Neural crest cell (in vitro differentiated cells): ENCODE data around the gene PPP2R5E. TPM values are rescaled to one million over a fixed set of nuclear protein-coding genes. Genes with fewer than 3 reads are reported as not detected.
"Not testable (repeated sequence)": the region's sequence is repeated elsewhere in the genome, so short reads cannot be mapped to it uniquely, and the experiment has no call there.

Experiments
- DNase-seq: peaks from one replicate; pipeline ENCODE4 v3.0.0; 2021; ENCODE audit warnings: low read depth, mixed read lengths, low spot score
- H3K27ac Mint-ChIP-seq: one replicate; pipeline ENCODE4 v1.8.0; 2021; ENCODE audit warnings: mild to moderate bottlenecking, mixed read lengths; ENCODE audit not compliant: unreplicated experiment
- H3K27me3 Mint-ChIP-seq: 2 replicates; pipeline ENCODE4 v1.8.0; 2021; ENCODE audit warnings: low read depth, mild to moderate bottlenecking, mixed read lengths
- H3K36me3 Mint-ChIP-seq: 2 replicates; pipeline ENCODE4 v1.8.0; 2021; ENCODE audit warnings: low read depth, mild to moderate bottlenecking, mixed read lengths
- H3K4me1 Mint-ChIP-seq: 2 replicates; pipeline ENCODE4 v1.8.0; 2021; ENCODE audit warnings: mixed read lengths
- H3K4me3 Mint-ChIP-seq: one replicate; pipeline ENCODE4 v1.8.0; 2021; ENCODE audit warnings: mild to moderate bottlenecking, mixed read lengths
- H3K9me3 Mint-ChIP-seq: 2 replicates; pipeline ENCODE4 v1.8.0; 2021; ENCODE audit warnings: mixed read lengths
- long read RNA-seq: library from polyadenylated mRNA; unstranded; transcript quantifications from one replicate; pipeline ENCODE4 v2.0.0, GENCODE V29; 2020
- total RNA-seq: library from RNA; stranded (reverse); gene quantifications from 2 replicates; pipeline ENCODE4 v1.2.1, GENCODE V29; 2021
- TF ChIP-seq, protein P1 (sequence below): fragments of 200-600 bp; sonication (generic); conservative IDR thresholded peaks from 2 replicates; pipeline ENCODE4 v1.5.0; 2021; ENCODE audit warnings: antibody characterized with exemption, mild to moderate bottlenecking

PPP2R5E gene
- 67.3 and 70.3 TPM in 2 replicates for total RNA-seq
- long read RNA-seq, full-length matches to known transcripts = 5 of 18 reads
- long read RNA-seq, partial matches to known transcripts = 8 of 18 reads
- long read RNA-seq, other reads (novel, unspliced or antisense) = 5 of 18 reads

DNA sequence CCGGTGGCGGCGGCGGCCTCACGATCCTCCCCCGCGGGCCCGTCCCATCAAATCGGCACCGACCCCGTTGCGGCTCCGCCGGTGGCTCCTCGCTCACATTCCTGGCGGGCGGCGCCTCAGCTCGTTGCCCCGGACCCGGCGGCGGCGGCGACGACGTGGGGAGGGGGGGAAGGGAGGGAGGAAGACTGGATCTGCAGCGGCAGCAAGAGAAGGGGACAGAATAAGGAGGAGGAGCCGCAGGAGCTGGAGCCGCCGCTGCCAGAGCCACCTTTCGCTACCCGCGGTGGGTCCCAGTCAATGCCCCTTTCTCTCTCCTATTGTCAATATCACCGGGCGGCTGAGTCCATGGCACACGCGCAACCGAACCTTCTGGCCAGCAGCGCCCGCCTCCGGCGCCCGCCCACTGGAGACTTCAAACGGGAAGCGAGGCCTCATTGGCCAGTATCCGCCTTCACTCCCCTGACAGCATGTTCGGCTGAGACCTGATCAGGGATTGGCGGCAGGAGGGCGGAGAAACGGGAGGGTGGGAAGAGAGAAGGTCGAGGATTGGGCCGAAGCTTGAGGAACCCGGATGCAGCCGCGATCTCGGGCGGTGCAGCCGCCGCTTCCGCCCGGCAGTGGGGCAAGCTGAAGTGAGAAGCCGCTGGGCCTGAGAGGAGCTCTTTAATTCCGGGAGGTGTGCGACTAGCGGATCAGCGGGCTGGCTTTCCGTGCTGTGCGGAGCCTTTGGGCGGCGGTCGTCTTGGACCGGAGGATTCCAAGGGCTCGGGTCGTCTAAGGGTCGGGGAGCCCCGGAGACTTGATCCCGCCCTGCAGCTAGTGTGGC, at the start of gene PPP2R5E:
Gene PPP2R5E, minus strand, starts transcription at position 378 of the 826 bp plus-strand sequence. CDS start 3,692 bp downstream, outside the sequence.
- H3K9me3 Mint-ChIP-seq = no peaks in the 10 kb centered on the region
- TF ChIP-seq, protein P1, sequence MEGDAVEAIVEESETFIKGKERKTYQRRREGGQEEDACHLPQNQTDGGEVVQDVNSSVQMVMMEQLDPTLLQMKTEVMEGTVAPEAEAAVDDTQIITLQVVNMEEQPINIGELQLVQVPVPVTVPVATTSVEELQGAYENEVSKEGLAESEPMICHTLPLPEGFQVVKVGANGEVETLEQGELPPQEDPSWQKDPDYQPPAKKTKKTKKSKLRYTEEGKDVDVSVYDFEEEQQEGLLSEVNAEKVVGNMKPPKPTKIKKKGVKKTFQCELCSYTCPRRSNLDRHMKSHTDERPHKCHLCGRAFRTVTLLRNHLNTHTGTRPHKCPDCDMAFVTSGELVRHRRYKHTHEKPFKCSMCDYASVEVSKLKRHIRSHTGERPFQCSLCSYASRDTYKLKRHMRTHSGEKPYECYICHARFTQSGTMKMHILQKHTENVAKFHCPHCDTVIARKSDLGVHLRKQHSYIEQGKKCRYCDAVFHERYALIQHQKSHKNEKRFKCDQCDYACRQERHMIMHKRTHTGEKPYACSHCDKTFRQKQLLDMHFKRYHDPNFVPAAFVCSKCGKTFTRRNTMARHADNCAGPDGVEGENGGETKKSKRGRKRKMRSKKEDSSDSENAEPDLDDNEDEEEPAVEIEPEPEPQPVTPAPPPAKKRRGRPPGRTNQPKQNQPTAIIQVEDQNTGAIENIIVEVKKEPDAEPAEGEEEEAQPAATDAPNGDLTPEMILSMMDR = no peak
- peak; percentile 93 for DNase-seq
- H3K27me3 Mint-ChIP-seq = no peaks in the 10 kb centered on the region
- peaks cover 30% of the 10 kb centered on the region for H3K4me1 Mint-ChIP-seq
- H3K36me3 Mint-ChIP-seq = peaks cover 13% of the 10 kb centered on the region
- H3K4me3 Mint-ChIP-seq = peak within 1 kb of the TSS; percentile 99
- H3K27ac Mint-ChIP-seq = peak within 1 kb of the TSS; percentile 89

DNA sequence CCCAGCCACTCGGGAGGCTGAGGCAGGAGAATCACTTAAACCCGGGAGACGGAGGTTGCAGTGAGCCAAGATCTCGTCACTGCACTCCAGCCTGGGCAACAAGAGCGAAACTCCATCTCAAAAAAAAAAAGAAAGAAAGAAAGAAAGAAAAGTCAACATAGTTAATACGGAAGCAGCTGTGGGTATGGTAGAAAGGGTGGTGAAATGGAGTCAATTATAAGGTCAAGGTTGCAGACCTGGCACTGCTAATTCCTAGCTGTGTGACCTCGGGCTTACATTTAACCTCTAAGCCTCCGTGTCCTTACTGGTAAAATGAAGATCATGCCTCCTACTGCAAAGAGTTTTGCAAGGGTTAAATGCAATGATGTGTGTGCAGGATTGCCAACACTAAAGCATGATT, 39.9 kb upstream of the PPP2R5E start:
- not testable (repeated sequence) for H3K27me3 Mint-ChIP-seq, H3K27ac Mint-ChIP-seq, H3K36me3 Mint-ChIP-seq, H3K9me3 Mint-ChIP-seq, DNase-seq, H3K4me3 Mint-ChIP-seq, H3K4me1 Mint-ChIP-seq

DNA sequence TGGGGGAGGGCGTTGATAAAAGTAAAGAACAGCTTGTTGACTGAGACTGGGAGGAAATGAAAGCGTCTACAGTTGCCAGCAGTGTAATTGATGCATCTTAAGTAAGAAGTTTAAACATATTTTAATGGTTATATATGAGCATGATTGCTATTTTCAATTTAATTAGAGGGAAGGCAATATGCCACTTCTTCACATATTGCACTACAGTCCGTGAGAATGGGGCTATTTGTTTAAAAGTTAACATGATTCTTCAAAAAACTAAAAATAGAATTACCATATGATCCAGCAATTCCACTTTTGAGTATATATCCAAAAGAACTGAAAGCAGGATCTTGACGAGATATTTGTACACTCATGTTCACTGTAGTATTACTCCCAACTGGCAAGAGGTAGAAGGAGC, 38.3 kb upstream of the PPP2R5E start:
- no peak for DNase-seq
- TF ChIP-seq, protein P1 = no peak
- Mint-ChIP-seq H3K9me3 (no peaks in the 10 kb centered on the region), H3K4me1 (no peaks in the 10 kb centered on the region), H3K27me3 (no peaks in the 10 kb centered on the region), H3K4me3 (no peak overlapping the region), H3K27ac (no peak overlapping the region), H3K36me3 (no peaks in the 10 kb centered on the region)

DNA sequence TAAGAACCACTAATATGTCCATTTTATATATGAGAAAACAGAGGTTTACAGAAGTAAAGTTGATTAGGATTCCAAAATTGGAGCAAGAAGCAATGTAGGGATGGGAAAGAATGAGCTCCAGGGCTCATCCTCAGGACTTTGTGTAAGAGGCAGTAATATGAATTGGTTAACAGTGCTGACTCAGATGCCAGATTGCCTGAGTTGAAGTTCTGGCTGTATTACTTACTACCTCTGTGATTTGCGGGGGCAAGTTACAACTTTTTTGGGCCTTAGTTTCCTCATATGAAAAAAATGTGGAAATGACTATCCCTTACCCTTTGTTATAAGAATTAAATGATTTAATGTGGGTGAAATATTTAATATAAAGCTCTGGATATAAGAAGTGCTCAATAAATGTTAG, 35.1 kb upstream of the PPP2R5E start:
- Mint-ChIP-seq H3K27ac (no peak overlapping the region), H3K4me3 (no peak overlapping the region), H3K4me1 (no peaks in the 10 kb centered on the region), H3K27me3 (no peaks in the 10 kb centered on the region), H3K36me3 (no peaks in the 10 kb centered on the region), H3K9me3 (no peaks in the 10 kb centered on the region)
- no peak for DNase-seq
- TF ChIP-seq, protein P1 = no peak

DNA sequence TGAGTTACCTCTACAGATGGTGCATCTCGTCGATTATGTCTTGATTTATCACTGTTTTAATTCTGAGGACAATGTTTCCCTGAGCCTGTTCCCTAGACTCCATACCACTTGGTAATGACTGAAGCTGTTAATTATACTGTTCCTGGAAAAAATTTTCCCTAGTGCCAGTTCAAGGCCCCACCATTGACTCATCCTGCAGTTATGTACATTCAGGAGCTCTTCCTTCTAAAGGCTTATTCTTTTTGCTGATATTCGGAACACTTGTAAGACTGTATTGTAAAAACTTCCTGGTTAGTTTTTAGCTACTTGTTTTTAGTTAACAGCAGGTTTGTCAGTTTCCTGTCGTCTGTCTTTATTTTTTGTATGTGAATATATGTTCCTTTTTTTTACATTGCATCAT, 30.4 kb upstream of the PPP2R5E start:
- Mint-ChIP-seq H3K36me3 (no peaks in the 10 kb centered on the region), H3K27me3 (peaks cover 2% of the 10 kb centered on the region), H3K4me1 (no peaks in the 10 kb centered on the region), H3K27ac (no peak overlapping the region), H3K9me3 (no peaks in the 10 kb centered on the region), H3K4me3 (no peak overlapping the region)
- TF ChIP-seq, protein P1 = no peak
- DNase-seq = no peak

DNA sequence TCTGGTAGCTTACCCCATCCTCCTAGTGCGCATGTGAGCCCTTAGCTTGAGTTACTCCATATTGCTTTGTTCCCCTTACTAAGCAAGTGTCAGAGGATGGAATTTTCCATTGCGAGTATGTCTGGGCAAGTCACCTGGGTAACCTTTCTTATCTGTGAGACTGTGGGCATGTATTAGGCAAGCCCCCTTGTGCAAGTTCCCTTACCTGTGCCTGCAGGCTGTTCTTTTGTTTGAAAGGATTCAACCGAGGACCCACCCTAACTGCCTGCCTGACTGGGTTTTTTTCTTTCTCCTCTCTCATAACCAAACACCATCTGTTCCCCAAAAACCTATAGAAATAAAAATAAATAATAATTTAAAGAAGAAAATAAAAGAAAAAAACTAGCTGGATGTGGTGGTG, 22.3 kb upstream of the PPP2R5E start:
- TF ChIP-seq, protein P1 = no peak
- no peak for DNase-seq
- H3K4me1 Mint-ChIP-seq = no peaks in the 10 kb centered on the region
- H3K36me3 Mint-ChIP-seq = no peaks in the 10 kb centered on the region
- H3K9me3 Mint-ChIP-seq = no peaks in the 10 kb centered on the region
- no peak overlapping the region for H3K27ac Mint-ChIP-seq
- peaks cover 4% of the 10 kb centered on the region for H3K27me3 Mint-ChIP-seq
- H3K4me3 Mint-ChIP-seq = no peak overlapping the region
